ENCODE measurements around the gene PBLD. TPM values are rescaled to one million over a fixed set of nuclear protein-coding genes. Genes with fewer than 3 reads are reported as not detected.
"Not testable (repeated sequence)": the region's sequence is repeated elsewhere in the genome, so short reads cannot be mapped to it uniquely, and the experiment has no call there.

PBLD gene
- total and polyA plus RNA-seq, 5 experiments from 2014 or later: 0.93 to 2.2 (median 1.3) TPM

DNA sequence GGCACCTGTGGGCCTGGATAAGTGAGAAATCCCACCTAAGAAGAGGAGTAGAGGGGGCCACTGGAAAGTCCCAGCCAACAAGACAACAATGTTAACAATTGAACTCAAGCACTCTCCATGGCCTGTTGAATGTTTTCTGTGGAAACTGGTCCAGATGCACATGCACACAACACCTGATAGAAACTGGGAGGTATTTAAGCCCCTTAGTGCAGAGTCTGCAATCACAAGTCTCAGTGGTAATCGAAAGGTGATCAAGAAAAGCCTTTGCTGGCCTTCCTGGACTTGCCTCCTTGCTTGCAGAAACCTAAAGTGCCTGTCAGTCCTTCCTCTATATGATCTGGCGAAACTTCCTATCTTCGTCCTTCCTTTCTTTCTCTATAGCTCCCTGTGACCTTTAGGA, 31.4 kb downstream of the PBLD start:
- Mint-ChIP-seq H3K36me3 (no peaks in the 10 kb centered on the region), H3K9me3 (no peaks in the 10 kb centered on the region), H3K4me1 (peaks cover 0 to 24% (median 0%) of the 10 kb centered on the region in 4 donors), H3K27ac (peak overlapping the region in 1 of 10 donors; percentile 32), H3K4me3 (no peak overlapping the region), H3K27me3 (no peaks in the 10 kb centered on the region)
- DNase-seq (no peak), ATAC-seq (no peak)
- POLR2A ChIA-PET: interaction anchor here (1.1 kb wide), 1 partner anchor 30 kb away, joined by 4 read pairs; the partner anchor contains the start of gene HNRNPH3

DNA sequence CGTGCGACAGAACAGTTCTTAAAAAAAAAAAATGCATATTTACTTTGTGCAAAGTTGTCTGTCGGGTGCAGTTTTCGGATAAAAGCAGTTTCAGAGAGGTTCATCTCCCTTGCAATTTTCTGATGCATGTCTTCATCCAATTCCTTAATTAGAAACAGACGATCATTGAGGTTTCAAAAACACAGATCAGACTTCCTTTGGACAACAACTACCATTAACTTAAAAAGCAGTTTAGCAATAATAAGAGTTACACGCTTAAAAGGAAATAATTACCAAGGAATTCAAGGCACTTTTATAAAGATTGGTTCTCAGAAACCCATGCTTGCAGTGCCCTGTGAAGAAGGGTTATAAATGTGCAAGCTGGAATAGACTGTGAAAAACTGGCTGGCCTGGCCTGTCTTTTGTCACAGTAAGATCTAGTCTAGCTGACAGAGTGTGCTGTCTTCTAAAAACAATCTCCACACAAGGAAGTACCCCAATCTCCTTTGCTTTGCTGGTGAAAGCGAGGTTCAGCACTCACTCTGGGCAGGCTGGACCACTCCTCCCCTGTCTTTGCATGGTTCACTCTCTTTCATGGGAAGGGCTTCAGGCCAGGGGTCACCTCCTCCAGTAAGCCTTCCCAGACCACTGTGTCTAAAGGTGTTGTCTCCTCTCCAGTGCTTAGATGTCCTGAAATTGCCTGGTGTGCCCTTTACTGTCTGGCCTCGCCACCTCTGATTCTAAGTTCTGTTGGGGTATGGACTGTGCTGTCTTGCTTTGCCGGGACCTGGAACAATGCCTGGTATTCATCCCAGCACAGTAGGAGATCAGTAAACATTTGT, 35.7 kb downstream of the PBLD start:
- no peak for ATAC-seq
- H3K27me3 Mint-ChIP-seq: peaks cover 0 to 4% (median 0%) of the 10 kb centered on the region in 5 donors
- no peaks in the 10 kb centered on the region for H3K9me3 Mint-ChIP-seq
- POLR2A ChIA-PET: no interaction called here
- H3K4me3 Mint-ChIP-seq: no peak overlapping the region
- no peak for DNase-seq
- peaks cover 0 to 22% (median 0%) of the 10 kb centered on the region in 4 donors for H3K4me1 Mint-ChIP-seq
- no peak overlapping the region for H3K27ac Mint-ChIP-seq
- no peaks in the 10 kb centered on the region for H3K36me3 Mint-ChIP-seq

DNA sequence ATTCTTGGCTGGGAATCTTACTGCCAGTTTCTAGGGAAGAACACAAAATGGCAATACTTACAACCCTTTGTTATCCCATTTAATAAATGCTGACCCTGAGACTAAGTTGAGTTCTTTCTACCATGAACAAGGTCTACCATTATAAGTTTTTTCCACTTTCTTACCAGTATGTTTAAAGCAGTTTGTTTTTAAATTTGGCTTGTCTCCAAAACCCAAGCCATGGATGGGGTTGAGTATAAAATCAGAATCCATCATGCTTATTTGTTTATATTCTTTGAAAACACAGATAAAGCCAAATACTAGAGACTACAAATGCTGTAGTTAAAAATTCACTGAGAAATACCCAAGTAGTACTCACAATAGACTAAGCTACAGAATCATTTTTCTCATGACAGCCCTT, 42.0 kb downstream of the PBLD start:
- Mint-ChIP-seq H3K36me3 (no peaks in the 10 kb centered on the region), H3K9me3 (no peaks in the 10 kb centered on the region), H3K27me3 (peaks cover 0 to 4% (median 0%) of the 10 kb centered on the region in 5 donors), H3K27ac (no peak overlapping the region), H3K4me3 (no peak overlapping the region), H3K4me1 (no peaks in the 10 kb centered on the region)
- POLR2A ChIA-PET: no interaction called here
- no peak for ATAC-seq
- DNase-seq: no peak

DNA sequence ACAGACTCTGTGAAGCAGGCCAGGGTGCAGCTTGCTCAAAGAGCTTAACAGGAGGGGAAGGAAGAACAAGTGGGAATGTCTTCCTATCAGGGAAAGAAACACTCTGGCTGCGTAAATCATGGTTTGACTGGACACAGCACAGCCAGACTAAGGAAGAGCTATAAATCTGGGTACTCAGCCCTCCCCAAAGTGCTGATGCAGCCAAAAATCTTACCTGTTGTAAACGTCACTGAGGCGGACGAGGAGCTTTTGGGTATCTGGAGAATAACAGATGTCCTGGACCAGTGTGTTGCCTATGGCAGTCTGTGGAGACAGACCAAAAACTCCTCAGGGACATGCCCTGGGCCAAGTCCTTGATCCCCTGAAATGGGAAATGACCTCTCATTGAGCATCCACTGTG, 44.0 kb downstream of the PBLD start:
- H3K9me3 Mint-ChIP-seq: no peaks in the 10 kb centered on the region
- no peak for ATAC-seq
- H3K36me3 Mint-ChIP-seq: no peaks in the 10 kb centered on the region
- no peak overlapping the region for H3K27ac Mint-ChIP-seq
- H3K4me3 Mint-ChIP-seq: no peak overlapping the region
- peaks cover 0 to 2% (median 0%) of the 10 kb centered on the region in 4 donors for H3K4me1 Mint-ChIP-seq
- POLR2A ChIA-PET: no interaction called here
- no peak for DNase-seq
- no peaks in the 10 kb centered on the region for H3K27me3 Mint-ChIP-seq

DNA sequence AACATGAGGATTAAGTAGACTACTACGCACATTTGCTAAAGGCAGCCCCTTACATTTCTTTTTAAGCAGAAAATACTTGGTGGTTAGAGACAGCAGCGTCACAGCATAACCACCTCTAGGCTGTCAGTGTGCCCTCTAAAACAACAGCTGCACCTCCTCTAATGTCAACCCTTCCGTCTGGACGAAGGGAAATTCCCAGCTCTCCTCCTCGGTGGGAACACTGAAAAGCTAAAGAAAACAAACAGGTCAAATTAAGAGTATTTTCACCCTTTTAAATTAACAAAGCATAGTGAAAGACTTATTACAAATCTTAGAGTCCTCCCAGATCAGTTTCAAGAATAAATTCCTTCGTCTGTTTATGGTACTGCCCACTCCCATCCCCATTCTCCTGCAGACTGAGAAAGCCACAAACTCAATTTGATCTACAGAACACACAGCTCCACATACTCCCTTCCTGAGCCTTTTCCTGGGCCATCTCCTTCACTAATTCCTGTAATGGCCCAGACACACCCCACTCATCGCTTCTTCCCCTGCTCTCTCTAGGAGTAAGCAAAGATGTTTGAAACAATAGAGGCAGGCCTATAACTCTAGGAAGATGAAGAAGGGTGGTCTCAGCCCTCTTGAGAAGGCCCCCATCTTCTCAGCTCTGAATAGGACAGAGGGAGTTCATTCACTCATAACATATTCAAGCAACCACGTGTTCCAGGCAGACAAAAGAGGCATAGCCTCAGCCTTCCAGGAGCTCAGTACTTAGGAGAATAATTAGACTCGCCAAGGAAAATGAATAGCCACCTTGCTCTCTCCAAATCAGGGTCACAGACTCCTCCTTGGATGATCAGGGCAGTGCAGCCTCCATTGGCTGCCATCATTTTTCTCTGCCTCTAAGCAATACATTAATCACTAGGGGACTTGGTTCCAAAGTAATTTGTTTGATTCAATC, 48.4 kb downstream of the PBLD start:
- Mint-ChIP-seq H3K9me3 (peaks cover 0 to 4% (median 0%) of the 10 kb centered on the region in 9 donors), H3K4me3 (no peak overlapping the region), H3K36me3 (no peaks in the 10 kb centered on the region), H3K27ac (no peak overlapping the region), H3K4me1 (peaks cover 0 to 2% (median 0%) of the 10 kb centered on the region in 4 donors), H3K27me3 (no peaks in the 10 kb centered on the region)
- ATAC-seq (no peak), DNase-seq (no peak)
- POLR2A ChIA-PET: interaction anchor here (0.6 kb wide), 1 partner anchor 45 kb away, joined by 3 read pairs; no protein-coding TSS in a partner anchor

DNA sequence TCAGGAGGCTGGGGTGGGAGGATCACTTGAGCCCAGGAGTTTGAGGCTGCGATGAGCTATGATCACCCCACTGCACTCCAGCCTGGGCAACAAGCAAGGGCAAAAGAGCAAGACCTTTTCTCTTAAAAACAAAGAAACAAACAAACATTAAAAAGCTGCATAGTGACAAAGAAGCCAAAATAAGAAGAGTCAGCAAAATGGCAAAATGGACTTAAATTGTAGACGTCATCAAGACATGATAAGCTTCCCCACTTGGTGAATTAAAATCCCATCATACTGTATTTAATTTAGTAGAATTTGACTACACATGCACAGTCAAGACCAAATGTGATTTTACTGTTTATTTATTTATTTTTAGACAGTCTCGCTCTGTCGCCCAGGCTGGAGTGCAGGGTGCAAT, 52.0 kb downstream of the PBLD start:
- no peak for ATAC-seq
- peaks cover 2 to 20% (median 12%) of the 10 kb centered on the region in 3 donors for H3K36me3 Mint-ChIP-seq
- H3K9me3 Mint-ChIP-seq: peaks cover 0 to 29% (median 17%) of the 10 kb centered on the region in 9 donors
- H3K27me3 Mint-ChIP-seq: no peaks in the 10 kb centered on the region
- no peak for DNase-seq
- POLR2A ChIA-PET: no interaction called here
- H3K27ac Mint-ChIP-seq: no peak overlapping the region
- H3K4me1 Mint-ChIP-seq: peaks cover 0 to 2% (median 0%) of the 10 kb centered on the region in 4 donors
- H3K4me3 Mint-ChIP-seq: no peak overlapping the region

DNA sequence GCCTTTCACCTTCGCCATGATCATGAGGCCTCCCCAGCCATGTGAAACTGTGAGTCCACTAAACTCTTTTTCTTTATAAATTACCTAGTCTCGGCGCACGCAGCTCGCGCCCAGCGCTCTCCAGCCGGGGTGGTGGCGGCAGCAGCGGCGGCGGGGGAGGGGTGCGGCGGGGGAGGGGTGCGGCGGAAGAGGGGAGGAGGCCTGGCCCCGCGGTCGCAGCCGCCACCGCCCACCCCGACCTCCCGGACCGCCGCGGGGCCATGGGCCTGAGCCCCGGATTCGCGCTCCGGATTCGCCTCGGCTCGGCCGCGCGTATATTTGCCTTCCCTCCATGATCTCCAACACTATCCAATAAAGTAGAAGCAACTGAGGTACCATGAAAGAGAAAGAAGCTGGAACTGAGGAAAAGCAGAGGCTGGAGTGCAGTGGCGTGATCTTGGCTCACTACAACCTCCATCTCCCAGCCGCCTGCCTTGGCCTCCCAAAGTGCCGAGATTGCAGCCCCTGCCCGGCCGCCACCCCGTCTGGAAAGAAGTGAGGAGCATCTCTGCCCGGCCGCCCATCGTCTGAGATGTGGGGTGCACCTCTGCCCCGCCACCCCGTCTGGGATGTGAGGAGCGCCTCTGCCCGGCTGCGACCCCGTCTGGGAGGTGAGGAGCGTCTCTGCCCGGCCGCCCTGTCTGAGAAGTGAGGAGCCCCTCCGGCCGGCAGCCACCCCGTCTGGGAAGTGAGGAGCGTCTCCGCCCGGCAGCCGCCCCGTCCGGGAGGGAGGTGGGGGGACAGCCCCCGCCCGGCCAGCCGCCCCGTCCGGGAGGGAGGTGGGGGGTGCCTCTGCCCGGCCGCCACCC, 53.6 kb downstream of the PBLD start:
- H3K27ac Mint-ChIP-seq, H3K4me3 Mint-ChIP-seq, DNase-seq, H3K4me1 Mint-ChIP-seq, POLR2A ChIA-PET, ATAC-seq, H3K27me3 Mint-ChIP-seq: not testable (repeated sequence)
- peaks cover 0 to 29% (median 17%) of the 10 kb centered on the region in 9 donors for H3K9me3 Mint-ChIP-seq
- peaks cover 2 to 20% (median 12%) of the 10 kb centered on the region in 3 donors for H3K36me3 Mint-ChIP-seq

DNA sequence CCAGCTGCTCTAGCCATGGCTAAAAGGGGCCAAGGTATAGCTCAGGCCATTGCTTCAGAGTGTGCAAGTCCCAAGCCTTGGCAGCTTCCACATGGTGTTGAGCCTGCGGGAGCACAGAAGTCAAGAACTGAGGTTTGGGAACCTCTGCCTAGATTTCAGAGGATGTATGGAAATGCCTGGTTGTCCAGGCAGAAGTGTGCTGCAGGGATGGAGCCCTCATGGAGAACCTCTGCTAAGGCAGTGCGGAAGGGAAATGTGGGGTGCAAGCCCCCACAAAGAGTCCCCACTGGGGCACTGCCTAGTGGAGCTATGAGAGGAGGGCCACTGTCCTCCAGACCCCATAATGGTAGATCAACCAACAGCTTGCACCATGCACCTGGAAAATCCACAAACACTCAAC, 54.9 kb downstream of the PBLD start:
- H3K36me3 Mint-ChIP-seq: peaks cover 2 to 20% (median 12%) of the 10 kb centered on the region in 3 donors
- H3K27ac Mint-ChIP-seq, H3K4me1 Mint-ChIP-seq, POLR2A ChIA-PET, DNase-seq, ATAC-seq, H3K27me3 Mint-ChIP-seq, H3K4me3 Mint-ChIP-seq: not testable (repeated sequence)
- H3K9me3 Mint-ChIP-seq: peaks cover 0 to 29% (median 17%) of the 10 kb centered on the region in 9 donors

DNA sequence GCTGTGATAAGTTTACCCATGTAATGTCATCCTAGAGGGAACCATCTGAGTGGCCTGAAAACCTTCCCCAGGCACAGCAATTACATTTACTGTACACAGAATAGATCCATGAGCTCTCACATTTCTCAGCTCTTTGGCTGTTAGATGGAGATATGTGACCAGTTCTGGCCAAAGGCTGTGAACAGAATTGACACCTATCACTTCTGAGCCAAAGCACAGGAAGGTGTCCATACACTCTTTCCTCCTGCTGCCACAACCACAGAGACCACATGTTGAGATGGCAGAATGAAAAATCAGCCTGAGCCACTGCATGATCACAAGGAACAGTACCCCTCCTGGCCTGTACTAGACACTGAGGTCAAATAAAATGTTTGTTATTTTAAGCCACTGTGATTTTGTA, 56.5 kb downstream of the PBLD start:
- H3K36me3 Mint-ChIP-seq: peaks cover 2 to 20% (median 12%) of the 10 kb centered on the region in 3 donors
- POLR2A ChIA-PET: no interaction called here
- H3K27ac Mint-ChIP-seq: no peak overlapping the region
- H3K4me3 Mint-ChIP-seq: no peak overlapping the region
- no peak for DNase-seq
- peaks cover 0 to 29% (median 17%) of the 10 kb centered on the region in 9 donors for H3K9me3 Mint-ChIP-seq
- ATAC-seq: no peak
- peaks cover 0 to 2% (median 0%) of the 10 kb centered on the region in 4 donors for H3K4me1 Mint-ChIP-seq
- peaks cover 0 to 5% (median 0%) of the 10 kb centered on the region in 5 donors for H3K27me3 Mint-ChIP-seq

DNA sequence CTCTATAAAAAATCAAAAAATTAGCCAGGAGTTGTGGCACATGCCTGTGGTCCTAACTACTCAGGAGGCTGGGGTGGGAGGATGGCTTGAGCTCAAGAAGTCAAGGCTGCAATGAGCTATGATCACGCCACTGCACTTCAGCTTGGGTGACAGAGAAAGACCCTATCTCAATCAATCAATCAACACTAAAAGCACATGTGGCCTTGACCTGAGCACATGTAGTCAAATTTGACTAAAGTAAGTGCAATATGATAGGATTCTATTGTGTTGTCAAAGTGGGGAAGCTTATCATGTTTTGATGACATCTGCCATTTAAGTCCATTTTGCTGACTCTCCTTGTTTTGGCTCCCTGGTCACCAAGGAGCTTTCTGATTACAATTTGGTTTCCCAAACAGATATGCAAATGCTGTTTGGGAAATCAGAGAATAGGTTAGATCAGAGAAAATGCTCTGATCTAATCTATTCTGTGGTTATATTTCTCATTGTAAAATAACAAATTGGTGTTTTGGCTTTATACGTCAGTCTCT, 57.1 kb downstream of the PBLD start:
- no peak for DNase-seq
- H3K27me3 Mint-ChIP-seq: peaks cover 0 to 9% (median 0%) of the 10 kb centered on the region in 5 donors
- peaks cover 0 to 29% (median 17%) of the 10 kb centered on the region in 9 donors for H3K9me3 Mint-ChIP-seq
- H3K4me3 Mint-ChIP-seq: no peak overlapping the region
- H3K36me3 Mint-ChIP-seq: peaks cover 2 to 20% (median 12%) of the 10 kb centered on the region in 3 donors
- no peak overlapping the region for H3K27ac Mint-ChIP-seq
- peaks cover 0 to 2% (median 0%) of the 10 kb centered on the region in 4 donors for H3K4me1 Mint-ChIP-seq
- no peak for ATAC-seq
- POLR2A ChIA-PET: no interaction called here

DNA sequence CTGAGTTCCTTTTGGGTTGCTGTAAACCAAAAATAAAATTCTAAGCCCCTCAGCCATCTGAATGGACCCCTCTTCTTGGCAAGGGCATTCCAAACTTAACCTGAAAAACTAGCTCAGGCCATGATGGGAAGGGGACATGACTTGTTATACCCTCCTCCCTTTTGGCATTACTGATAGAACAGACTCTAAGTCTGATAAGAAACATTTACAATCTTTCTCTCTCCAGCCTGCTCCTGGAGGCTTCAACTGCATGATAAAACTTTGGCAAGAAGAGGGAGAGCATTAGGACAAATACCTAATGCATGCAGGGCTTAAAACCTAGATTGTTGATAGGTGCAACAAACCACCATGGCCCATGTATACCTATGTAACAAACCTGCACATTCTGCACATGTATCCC, 59.9 kb downstream of the PBLD start:
- ATAC-seq: no peak
- H3K36me3 Mint-ChIP-seq: peaks cover 2 to 12% (median 12%) of the 10 kb centered on the region in 3 donors

More for the DNA sequence above, 59.9 kb downstream of the PBLD start:
- POLR2A ChIA-PET: no interaction called here
- DNase-seq: no peak
- Mint-ChIP-seq H3K4me1 (peaks cover 0 to 2% (median 0%) of the 10 kb centered on the region in 4 donors), H3K27me3 (peaks cover 0 to 21% (median 3%) of the 10 kb centered on the region in 5 donors), H3K27ac (no peak overlapping the region), H3K9me3 (peaks cover 0 to 18% (median 12%) of the 10 kb centered on the region in 9 donors), H3K4me3 (no peak overlapping the region)

Measured in naive thymus-derived CD8-positive, alpha-beta T cell (primary cell).